EH (cell line): ENCODE data around the gene GALE.
"Not testable (repeated sequence)": the region's sequence is repeated elsewhere in the genome, so short reads cannot be mapped to it uniquely, and the experiment has no call there.

Source experiments
- DNase-seq: peaks from one replicate; pipeline ENCODE4 v3.0.0-alpha.2; 2015; ENCODE audit warnings: low read depth

GALE gene

DNA sequence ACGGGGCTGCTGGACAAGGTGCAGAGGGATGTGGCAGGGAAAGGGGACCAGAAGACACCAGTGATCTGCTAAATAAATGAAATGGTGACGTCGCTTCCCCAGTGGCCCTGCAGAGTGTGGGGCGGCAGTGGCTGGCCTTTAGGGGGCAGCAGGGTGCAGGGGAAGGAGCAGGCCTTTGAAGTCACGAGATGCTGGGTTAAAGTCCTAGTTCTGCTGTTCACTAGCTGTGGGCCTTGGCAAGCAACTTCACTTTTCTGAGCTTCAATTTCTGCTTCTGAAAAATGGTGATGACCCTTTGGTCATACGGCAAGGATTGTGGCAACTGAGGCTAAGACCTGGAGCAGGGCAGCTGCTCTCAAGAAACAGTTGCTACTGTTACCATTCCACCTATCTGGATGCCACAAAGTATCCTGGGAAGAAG, 9.2 kb upstream of the GALE start:
- DNase-seq = peak; percentile 68

DNA sequence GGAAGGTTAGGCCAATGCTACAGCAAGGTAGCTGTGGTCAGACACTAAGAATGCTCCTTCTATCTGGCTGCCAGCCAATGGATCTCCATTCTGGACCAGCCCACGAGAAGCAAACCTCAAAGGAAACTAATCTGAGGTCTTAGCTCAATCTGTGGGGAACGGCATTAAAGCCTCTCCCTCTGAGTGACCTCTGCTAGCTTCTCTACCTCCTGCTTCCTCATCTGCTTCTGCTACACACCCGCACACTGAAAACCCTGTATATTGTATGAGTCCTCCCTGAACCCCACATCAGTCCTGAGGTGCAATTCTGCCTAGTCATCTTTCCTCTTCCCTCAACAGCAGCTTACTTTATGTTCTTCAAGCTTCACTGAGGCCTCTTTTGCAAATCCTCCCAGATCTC, 6.9 kb upstream of the GALE start:
- DNase-seq = no peak

DNA sequence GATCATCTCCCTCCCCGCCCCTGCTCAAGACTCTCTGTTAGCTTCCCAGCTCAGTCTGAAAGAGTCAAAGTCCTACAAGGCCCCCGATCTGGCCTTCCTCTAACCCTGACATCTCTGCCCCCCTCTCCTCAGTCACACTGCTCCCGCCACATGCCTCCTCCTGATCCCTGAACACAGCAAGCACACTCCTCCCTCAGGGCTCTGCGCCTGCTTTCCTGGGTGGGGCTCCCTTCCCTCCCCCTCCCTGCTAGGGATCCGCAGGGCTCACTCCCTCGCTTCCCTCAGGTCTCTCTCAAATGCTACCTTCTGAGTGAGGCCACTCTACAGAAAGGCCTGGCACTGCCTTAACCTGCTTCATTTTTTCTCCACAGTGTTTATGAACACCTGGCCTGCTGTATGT, 5.7 kb upstream of the GALE start:
- DNase-seq = no peak

DNA sequence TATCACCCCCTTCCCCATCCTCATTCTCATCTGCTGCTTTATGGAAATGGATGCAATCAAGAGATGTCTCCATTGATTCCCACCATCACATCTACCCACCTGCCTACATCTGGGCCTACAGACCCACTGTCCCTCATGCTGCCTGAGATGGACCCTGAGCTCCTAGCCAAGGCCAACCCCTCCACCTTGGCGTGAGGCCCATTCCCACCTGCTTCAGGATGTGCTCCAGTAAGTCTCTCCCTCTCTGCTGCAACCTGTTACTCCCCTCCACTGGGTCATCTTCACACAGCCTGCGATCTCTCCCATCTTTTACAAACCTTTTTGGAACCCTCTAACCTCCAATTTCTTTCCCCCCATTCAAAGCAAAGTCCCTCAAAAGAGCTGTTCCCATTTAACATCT, 4.5 kb upstream of the GALE start:
- no peak for DNase-seq

DNA sequence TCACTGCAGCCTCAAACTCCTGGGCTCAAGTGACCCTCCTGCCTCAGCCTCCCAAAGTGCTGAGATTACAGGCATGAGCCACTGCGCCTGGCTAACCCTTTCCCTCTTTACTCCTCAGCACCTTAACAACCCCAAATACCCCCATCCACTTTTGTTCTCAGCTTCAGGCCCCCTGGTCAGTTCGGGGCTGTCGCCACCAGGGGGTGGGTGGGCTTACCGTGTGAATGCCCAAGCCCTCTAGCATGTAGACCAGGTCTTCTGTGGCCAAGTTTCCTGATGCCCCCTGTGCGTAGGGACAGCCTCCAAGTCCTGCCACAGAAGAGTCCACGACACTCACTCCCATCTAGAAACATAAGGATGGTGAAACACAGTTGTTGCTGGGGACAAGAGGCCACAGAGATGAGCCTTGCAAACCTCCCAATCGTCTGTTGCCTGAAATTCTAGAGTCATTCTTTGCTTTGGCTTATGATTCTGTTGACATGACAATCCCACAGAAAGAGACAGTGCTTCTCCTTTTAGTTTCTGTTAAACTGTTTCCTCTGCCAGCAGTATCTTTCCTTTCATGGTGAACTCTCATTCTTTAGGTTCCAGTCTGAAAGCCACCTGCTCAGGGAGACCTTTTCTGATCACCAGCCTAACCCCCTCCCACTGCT, 3.8 kb upstream of the GALE start:
- DNase-seq = no peak

DNA sequence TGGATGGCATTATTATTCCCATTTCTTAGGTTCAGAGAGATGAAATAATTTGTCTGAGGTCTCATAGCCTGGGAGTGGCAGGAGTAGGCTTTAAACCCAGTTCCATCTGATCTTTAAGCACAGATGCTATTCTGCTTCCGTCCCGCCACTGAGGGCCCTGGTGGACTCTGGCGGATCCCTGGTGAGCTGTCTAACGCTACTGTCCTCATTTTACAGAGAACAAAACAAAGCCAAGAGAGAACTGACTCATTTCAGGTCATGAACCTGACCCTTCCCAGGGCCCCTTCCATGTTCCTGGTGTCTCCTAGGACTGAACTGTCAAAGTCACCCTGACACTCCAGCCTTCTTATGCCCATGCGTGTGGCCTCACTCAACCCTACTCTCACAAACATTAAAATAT, 3.1 kb upstream of the GALE start:
- DNase-seq = no peak

DNA sequence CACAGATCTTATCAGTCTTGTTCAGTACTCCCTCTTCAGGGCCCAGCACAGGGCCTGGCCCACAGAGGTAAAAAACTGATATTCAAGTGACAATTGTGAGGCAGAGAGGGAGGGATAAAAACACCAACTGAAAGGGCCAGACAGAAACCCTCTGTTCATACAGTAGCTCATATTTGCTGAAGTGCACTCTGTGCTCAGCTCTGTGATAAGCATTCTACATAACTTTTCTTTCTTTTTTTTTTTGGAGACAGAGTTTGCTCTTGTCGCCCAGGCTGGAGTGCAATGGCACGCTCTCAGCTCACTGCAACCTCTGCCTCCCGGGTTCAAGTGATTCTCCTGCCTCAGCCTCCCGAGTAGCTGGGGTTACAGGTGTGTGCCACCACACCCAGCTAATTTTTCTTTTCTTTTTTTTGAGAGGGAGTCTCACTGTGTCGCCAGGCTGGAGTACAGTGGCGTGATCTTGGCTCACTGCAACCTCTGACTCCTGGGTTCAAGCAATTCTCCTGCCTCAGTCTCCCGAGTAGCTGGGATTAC, 2.3 kb upstream of the GALE start:
- DNase-seq = not testable (repeated sequence)

DNA sequence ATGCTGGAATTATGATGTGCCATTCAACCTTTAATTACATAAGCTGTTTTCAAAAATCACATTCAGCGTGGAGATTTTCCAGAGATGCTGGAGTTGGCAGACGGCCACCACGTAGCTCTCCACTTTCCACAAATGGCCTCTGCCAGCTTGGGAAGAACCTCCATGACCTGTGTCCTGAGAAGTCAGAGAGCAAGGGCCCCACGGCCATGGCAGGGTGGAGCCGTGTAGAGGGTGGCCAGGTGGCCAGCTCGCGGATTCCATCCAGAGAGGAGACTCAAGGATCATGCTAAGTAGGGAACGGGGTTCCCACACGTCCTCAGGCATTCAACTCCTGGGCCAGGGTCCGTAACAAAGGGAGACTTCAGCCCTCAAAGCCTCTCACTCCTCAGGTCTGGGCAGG, 1.3 kb upstream of the GALE start:
- no peak for DNase-seq

DNA sequence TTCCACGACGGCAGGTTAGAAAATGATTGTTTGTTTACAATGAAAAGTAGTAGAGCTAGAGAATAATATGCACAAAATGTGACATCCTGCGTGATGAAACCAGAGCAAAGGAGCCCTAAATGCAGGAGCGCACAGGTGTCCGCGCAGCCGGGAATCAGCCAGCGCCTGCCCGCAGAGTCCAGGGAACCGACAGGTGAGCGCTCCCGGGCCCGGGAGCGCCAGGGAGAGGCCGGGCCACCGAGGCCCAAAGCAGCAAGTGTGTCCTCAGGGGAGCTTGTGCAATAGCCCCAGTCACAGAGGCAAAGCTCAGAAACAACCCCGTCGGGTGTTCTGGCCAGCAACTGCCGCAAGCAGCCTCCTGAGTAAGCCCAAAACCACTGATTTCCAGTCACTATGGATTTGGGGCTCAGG, 789 bp upstream of the GALE start:
- DNase-seq = no peak

DNA sequence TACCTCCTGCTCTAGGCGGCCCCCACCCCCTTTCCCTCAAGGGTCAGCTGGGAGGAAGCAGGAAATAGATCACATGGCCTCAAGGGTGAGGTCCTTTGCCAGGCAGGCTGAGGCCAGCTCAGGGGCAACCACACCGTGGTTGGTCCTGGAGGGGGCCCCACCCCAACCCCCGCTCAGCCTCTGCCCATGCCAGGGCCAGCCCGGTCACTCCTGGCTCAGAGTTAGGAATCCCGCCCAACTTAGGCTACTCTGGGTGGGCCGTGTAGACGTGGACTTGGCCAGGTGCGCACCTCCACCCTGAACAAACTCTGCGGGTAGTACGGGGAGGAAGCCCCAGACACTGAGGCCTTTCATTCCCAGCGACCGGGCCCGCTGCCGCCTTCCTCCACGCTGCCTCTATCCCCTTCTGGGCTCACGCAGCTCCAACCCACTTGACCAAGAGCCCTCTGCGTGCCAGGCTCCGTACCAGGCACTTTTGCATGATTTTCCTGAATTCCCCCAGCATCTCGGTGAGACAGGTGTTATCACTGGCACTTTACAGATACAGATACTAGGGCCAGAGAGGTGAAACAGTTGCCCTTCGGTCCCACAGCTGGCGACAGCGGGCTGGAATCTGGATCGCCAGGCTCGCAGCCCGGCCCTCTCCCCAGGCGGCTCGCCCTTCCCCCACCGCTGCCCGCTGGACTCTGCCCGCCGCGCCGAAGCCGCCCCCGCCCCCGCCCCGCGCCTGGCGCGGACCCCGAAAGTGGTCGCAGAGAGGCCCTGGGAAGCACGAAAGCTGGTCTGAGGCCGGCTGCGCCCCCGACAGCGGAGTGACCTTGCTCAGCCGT, 769 bp downstream of the GALE start:
- peak; percentile 80 for DNase-seq

DNA sequence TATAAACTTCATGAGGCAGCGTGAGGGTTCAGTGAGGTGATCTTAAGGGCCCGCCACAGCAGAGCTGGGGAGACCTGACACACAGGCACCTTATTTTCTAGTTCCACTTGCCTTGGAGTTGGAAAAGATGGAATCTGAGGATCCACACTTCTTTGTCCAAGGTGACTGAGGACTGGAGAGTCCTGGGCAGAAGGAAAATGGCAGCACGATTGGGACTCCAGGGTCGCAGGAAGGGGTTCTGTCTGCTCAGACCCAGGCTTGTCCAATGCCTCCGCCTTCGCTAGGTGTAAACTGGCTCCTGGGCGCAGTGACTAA, 1.3 kb downstream of the GALE start:
- no peak for DNase-seq

DNA sequence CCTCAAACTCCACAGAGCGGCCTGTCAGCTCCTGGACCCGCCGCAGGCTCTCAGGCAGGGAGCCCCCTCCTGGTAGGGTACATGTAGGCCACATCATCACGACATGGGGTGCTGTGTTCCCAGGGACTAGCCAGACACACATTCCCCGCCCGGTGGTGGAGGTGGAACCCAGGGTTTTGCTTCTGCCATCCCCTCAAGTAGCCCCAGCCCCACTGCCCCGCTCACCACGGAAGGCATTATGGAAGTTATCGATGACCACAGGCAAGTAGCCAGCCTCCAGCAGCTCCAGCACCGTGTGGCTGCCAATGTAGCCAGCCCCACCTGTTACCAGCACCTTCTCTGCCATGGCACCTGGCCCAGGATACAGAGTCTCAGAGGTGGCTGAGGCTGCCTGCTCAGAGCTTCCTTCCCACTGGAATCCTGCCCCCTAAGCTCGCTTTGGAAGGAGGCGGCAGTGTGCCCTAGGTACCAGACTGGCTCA, 1.9 kb downstream of the GALE start:
- DNase-seq = no peak

DNA sequence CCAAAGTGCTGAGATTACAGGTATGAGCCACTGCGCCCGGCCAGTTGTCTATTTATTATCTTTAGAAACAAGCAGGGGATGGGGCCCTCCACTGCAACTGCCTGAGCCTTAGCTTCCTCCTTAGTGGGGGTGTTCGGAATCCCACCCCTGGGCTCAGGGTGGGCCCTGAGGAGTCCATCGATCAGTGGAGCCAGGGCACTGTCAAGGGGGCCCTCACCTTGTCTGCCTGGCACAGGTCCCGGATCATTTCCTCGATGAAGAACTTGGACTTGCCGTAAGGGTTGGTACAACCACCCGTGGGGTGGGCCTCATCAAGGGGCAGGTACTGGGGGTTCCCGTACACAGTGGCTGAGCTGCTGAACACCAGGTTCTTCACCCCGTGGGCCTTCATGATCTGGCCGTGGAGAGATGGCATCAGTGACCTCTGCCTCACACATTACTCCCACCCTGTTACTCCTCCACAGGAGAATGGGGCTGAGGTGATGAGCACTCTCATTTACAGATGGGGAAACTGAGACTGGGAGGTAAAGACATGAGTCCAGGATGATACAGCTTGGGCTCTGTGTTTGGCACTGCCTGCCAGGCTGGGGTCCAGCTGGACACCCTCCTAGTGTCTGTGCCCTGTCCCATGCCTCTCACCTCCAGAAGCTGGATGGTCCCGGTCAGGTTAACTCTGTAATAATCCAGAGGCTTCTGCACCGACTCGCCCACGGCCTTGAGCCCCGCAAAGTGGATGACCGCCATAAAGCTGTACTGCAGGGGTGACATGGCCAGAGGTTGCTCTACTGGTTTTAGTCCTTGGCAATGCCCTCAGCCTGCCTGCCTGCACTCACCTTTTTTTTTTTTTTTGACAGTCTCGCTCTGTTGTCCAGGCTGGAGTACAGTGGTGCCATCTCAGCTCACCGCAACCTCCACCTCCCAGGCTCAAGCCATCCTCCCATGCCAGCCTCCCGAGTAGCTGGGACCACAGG, 2.8 kb downstream of the GALE start:
- DNase-seq = no peak

DNA sequence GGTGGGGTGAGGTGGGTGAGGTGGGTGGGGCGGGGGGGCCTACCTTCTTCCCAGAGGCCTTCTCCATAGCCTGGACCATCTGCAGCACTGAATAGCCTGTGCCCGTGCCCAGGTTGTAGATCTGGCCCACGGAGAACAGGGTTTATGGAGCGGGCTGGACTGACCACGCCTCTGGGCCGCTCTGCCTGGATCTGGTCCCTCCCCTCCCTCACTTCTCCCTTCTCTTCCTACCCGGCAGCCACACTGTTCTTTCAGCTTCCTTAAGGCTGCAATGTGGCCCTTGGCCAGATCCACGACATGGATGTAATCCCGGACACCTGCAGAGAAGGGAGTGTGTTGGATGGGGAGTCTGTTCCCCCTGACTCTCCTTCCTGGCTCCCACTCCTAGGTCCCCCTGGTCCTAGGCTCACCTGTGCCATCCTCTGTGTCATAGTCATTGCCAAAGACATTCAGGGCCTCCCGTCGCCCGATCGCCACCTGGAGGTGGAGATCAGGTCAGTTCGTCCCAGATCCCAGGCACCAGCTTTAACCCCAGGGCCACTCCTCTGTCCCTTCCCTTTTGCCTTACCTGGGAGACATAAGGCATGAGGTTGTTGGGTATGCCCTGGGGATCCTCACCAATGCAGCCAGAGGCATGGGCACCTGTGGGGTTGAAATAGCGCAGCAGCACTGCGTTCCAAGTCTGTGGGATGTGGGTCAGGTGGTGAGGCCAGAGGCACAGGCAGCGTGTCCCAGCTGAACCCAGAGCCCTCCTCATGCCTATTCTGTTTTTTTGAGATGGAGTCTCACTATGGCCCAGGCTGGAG, 3.9 kb downstream of the GALE start:
- DNase-seq = no peak

DNA sequence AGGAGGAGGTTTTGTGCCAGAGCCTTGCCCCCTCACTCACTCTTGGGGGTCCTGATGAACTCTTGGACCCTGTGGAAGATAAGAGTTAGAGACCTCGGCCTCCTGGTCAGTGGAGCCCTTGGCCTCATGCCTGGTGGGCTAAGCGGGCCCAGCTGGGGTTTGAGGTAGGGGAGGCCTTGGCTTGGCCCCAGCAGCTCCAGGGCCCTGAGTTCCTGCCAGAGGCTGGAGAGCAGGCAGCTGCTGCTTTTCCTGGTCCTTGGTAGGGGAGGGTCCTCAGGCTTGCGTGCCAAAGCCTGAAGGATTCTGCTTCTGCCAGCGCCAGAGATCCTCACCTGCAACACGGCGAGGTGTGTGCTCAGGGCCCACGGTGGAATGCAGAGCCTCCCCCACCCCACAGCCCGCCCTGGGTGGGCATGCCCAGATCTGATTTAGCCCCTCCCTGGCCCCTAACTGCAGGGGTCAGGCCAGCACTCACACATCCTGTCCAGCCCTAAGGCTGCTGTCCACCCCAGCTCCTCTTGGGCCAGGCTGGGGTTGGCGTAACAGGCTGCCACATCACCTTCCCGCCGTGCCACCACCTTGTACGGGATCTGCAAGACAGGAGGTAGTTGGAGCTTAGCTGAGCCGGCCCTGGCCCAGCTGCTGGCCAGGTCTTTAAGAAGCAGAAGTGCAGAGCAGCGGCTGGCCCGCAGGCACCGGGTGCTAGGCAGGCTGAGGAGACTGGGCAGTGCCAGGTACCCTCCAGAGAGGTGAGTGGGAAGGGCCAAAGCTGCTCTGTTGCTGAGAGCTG, 4.7 kb downstream of the GALE start:
- DNase-seq = no peak

DNA sequence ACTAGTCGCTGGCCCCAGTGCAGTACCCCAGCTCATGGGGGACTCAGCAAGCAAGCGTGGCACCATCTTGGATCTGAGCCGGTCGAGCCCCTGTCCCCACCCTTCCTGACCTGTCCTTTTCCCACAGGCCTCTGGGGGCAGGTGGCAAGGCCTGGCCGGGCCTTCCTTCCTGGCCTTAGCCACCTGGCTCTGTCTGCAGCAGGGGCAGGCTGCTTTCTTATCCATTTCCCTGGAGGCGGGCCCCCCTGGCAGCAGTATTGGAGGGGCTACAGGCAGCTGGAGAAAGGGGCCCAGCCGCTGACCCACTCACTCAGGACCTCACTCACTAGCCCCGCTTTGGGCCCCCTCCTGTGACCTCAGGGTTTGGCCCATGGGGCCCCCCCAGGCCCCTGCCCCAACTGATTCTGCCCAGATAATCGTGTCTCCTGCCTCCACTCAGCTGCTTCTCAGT, 5.8 kb downstream of the GALE start:
- DNase-seq = not testable (repeated sequence)

DNA sequence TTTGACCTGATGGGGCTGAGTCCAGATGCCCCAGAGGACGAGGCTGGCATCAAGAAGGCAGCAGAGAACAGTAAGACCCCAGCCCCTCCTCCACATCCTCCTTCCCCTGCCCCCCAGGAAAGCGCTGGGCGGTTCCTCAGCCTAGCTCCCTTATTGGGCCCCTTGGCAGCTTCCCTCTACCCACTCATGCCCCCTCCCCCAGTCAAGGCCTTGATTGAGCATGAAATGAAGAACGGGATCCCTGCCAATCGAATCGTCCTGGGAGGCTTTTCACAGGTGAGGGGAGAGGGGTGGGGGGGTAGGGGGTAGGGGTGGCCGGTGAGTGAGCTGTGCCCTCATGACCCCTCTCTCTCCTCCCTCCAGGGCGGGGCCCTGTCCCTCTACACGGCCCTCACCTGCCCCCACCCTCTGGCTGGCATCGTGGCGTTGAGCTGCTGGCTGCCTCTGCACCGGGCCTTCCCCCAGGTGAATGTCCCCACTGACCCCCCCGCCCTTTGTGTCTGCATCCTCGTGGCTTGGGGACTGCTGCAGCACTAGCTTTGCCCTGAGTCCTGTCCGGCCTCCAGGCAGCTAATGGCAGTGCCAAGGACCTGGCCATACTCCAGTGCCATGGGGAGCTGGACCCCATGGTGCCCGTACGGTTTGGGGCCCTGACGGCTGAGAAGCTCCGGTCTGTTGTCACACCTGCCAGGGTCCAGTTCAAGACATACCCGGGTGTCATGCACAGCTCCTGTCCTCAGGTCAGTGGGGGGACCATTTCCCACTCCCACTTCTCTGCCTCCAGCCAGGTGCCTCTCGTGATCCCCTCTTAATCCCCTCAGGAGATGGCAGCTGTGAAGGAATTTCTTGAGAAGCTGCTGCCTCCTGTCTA, 6.5 kb downstream of the GALE start:
- DNase-seq = no peak

DNA sequence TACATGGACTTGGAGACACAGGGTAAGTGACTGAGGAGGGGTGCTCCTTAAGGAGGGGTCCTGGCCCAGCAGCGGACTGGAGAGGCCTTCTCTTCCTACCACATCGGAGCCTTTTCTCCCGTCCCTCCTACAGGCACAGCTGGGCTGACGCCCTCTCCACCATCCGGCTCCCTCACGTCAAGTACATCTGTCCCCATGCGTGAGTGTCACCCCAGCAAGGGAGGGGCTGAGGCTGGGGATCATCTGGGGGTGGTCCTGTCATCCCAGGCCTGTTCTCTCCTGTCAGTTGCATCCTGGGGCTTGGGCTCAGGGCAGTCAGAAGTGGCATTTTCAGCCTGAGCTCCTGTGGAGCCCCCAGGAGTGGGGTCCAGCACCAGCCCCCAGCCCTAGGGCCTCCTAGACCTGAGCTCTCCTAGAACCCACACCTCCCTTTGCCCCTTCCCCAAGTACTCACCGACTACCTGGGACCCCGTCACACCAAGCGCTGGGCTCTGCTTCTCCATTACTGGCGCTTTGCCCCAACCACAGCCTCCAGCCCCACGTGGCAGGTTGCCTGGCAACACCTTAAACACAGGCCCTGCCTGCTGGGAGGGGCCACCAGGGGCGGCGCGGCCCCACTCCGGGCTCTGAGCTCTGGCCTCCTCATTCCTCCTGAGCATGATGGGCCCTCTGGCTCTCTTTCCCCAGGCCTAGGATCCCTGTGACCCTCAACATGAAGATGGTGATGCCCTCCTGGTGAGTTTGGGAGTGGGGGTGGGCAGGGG, 7.4 kb downstream of the GALE start:
- peak; percentile 52 for DNase-seq
